ENCODE measurements around the gene SYT9. TPM values are rescaled to one million over a fixed set of nuclear protein-coding genes. Genes with fewer than 3 reads are reported as not detected.

SYT9 gene
- total and polyA plus RNA-seq, 4 donors: 0.01 to 0.12 TPM; not detected in 2

GRCh38 chr11:7499081-7499480 is 247.4 kb downstream of the SYT9 start:
- TF ChIP-seq CTCF (IDR thresholded peaks at IDR 0.05; ENCODE audit: control extremely low read depth, extremely low read depth): no peak
- H3K36me3 ChIP-seq (ENCODE audit: control insufficient read depth in 4 of 4, insufficient read depth in 4 of 4, low read length in 4 of 4): peaks cover 0 to 29% (median 6%) of the 10 kb centered on the region in 4 donors
- H3K27ac ChIP-seq (ENCODE audit: low read depth in 1 of 2, low read length in 1 of 2): no peak overlapping the region
- no peak for DNase-seq
- peaks cover 0 to 2% (median 0%) of the 10 kb centered on the region in 3 donors for H3K27me3 ChIP-seq (ENCODE audit: control insufficient read depth in 3 of 3, insufficient read depth in 3 of 3, low read length in 2 of 3)
- no peak overlapping the region for H3K4me3 ChIP-seq
- ATAC-seq (ENCODE audit: insufficient read depth, low FRiP score): no peak
- no peaks in the 10 kb centered on the region for H3K4me1 ChIP-seq (ENCODE audit: control insufficient read depth in 5 of 5, insufficient read depth in 5 of 5, low read length in 5 of 5)
- WGBS, 2 donors: 97 to 100% methylated on average over 1 of the region's 1 CpG
- peaks cover 0 to 2% (median 0%) of the 10 kb centered on the region in 4 donors for H3K9me3 ChIP-seq (ENCODE audit: control insufficient read depth in 4 of 4, insufficient read depth in 3 of 4, low read length in 3 of 4)
- H3K9ac ChIP-seq (ENCODE audit: insufficient read depth in 1 of 2, low read length in 2 of 2): no peak overlapping the region

GRCh38 chr11:7500251-7500650 is 248.5 kb downstream of the SYT9 start:
- Histone ChIP-seq H3K27ac (ENCODE audit: low read depth in 1 of 2, low read length in 1 of 2) (no peak overlapping the region), H3K27me3 (ENCODE audit: control insufficient read depth in 3 of 3, insufficient read depth in 3 of 3, low read length in 2 of 3) (peaks cover 0 to 2% (median 0%) of the 10 kb centered on the region in 3 donors), H3K9me3 (ENCODE audit: control insufficient read depth in 4 of 4, insufficient read depth in 3 of 4, low read length in 3 of 4) (peaks cover 0 to 2% (median 0%) of the 10 kb centered on the region in 4 donors), H3K36me3 (ENCODE audit: control insufficient read depth in 4 of 4, insufficient read depth in 4 of 4, low read length in 4 of 4) (peaks cover 0 to 23% (median 5%) of the 10 kb centered on the region in 4 donors), H3K4me1 (ENCODE audit: control insufficient read depth in 5 of 5, insufficient read depth in 5 of 5, low read length in 5 of 5) (no peaks in the 10 kb centered on the region), H3K9ac (ENCODE audit: insufficient read depth in 1 of 2, low read length in 2 of 2) (no peak overlapping the region), H3K4me3 (no peak overlapping the region)
- 87 to 95% methylated on average over 3 of the region's 3 CpGs for WGBS, 2 donors
- ATAC-seq (ENCODE audit: insufficient read depth, low FRiP score) (no peak), DNase-seq (no peak)
- no peak for TF ChIP-seq CTCF (IDR thresholded peaks at IDR 0.05; ENCODE audit: control extremely low read depth, extremely low read depth)

GRCh38 chr11:7501251-7501650 is 249.5 kb downstream of the SYT9 start:
- no peak overlapping the region for H3K4me3 ChIP-seq
- 78 to 93% methylated on average over 3 of the region's 3 CpGs for WGBS, 2 donors
- no peak overlapping the region for H3K9ac ChIP-seq (ENCODE audit: insufficient read depth in 1 of 2, low read length in 2 of 2)
- H3K4me1 ChIP-seq (ENCODE audit: control insufficient read depth in 5 of 5, insufficient read depth in 5 of 5, low read length in 5 of 5): no peaks in the 10 kb centered on the region
- peaks cover 0 to 2% (median 0%) of the 10 kb centered on the region in 4 donors for H3K9me3 ChIP-seq (ENCODE audit: control insufficient read depth in 4 of 4, insufficient read depth in 3 of 4, low read length in 3 of 4)
- TF ChIP-seq CTCF (IDR thresholded peaks at IDR 0.05; ENCODE audit: control extremely low read depth, extremely low read depth): no peak
- DNase-seq: no peak
- ATAC-seq (ENCODE audit: insufficient read depth, low FRiP score): no peak
- H3K36me3 ChIP-seq (ENCODE audit: control insufficient read depth in 4 of 4, insufficient read depth in 4 of 4, low read length in 4 of 4): peaks cover 0 to 19% (median 4%) of the 10 kb centered on the region in 4 donors
- peaks cover 0 to 2% (median 0%) of the 10 kb centered on the region in 3 donors for H3K27me3 ChIP-seq (ENCODE audit: control insufficient read depth in 3 of 3, insufficient read depth in 3 of 3, low read length in 2 of 3)
- H3K27ac ChIP-seq (ENCODE audit: low read depth in 1 of 2, low read length in 1 of 2): no peak overlapping the region

- 67 to 81% methylated on average over 4 of the region's 4 CpGs for WGBS, 2 donors
Observed at GRCh38 chr11:7501894-7502293, 250.2 kb downstream of the SYT9 start.

More at GRCh38 chr11:7501894-7502293, 250.2 kb downstream of the SYT9 start:
- no peak for DNase-seq
- H3K36me3 ChIP-seq (ENCODE audit: control insufficient read depth in 4 of 4, insufficient read depth in 4 of 4, low read length in 4 of 4): peaks cover 0 to 19% (median 3%) of the 10 kb centered on the region in 4 donors
- peaks cover 0 to 2% (median 0%) of the 10 kb centered on the region in 4 donors for H3K9me3 ChIP-seq (ENCODE audit: control insufficient read depth in 4 of 4, insufficient read depth in 3 of 4, low read length in 3 of 4)
- H3K9ac ChIP-seq (ENCODE audit: insufficient read depth in 1 of 2, low read length in 2 of 2): no peak overlapping the region
- peaks cover 0 to 2% (median 0%) of the 10 kb centered on the region in 3 donors for H3K27me3 ChIP-seq (ENCODE audit: control insufficient read depth in 3 of 3, insufficient read depth in 3 of 3, low read length in 2 of 3)
- TF ChIP-seq CTCF (IDR thresholded peaks at IDR 0.05; ENCODE audit: control extremely low read depth, extremely low read depth): no peak
- no peaks in the 10 kb centered on the region for H3K4me1 ChIP-seq (ENCODE audit: control insufficient read depth in 5 of 5, insufficient read depth in 5 of 5, low read length in 5 of 5)
- H3K27ac ChIP-seq (ENCODE audit: low read depth in 1 of 2, low read length in 1 of 2): no peak overlapping the region
- ATAC-seq (ENCODE audit: insufficient read depth, low FRiP score): no peak
- no peak overlapping the region for H3K4me3 ChIP-seq

Measured in lung (tissue), 12 donors.